ENCODE data around the gene ATP5F1A.
A peak's percentile ranks its signal among the peaks of the same experiment; 100 is the strongest.
"Not testable (repeated sequence)": the region's sequence is repeated elsewhere in the genome, so short reads cannot be mapped to it uniquely, and the experiment has no call there.

The ATP5F1A gene

DNA sequence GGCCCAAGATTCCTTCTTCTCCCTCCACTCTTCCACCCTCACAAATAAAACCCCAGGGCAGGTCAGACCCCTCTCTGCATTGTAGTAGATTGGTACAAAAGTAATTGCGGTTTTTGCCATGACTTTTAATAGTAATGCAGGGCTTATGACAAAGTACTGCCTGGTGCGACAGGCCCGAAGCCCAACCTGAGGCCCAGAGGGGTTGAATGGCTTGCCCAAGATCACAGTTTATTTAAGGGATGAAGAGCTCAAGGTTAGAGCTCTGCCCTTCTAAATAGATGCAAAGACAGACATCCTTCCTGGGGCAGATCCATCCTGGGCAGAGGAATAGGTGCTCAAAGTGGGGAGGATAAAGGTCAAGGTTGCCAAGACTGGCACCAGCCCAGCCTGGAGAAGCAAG is 25.1 kb downstream of the ATP5F1A start:
- peak; percentile 59 for DNase-seq

DNA sequence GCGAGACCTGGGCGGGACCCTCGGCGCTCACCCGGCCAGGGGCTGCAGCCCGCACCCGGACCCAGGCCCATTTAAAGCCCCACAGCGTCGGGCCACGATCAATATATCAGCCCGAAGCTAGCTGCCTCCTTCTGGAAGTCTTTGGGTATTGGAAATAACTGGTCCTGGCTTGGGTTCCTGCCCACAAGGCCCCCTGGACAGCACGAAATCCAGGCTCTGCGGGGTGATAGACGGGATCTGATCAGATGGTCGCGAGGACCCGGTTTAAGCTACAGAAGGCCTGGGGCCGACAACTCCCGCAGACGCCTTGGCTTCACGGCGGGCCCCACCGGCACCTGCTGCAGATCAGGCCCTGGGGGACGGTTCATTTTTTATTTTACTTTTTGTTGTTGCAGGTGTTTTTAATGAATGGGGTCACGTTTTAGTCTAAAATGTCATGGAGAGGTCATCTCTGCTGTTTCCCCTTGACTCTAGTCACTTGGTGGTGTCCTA is 25.7 kb downstream of the ATP5F1A start:
- no peak for DNase-seq

DNA sequence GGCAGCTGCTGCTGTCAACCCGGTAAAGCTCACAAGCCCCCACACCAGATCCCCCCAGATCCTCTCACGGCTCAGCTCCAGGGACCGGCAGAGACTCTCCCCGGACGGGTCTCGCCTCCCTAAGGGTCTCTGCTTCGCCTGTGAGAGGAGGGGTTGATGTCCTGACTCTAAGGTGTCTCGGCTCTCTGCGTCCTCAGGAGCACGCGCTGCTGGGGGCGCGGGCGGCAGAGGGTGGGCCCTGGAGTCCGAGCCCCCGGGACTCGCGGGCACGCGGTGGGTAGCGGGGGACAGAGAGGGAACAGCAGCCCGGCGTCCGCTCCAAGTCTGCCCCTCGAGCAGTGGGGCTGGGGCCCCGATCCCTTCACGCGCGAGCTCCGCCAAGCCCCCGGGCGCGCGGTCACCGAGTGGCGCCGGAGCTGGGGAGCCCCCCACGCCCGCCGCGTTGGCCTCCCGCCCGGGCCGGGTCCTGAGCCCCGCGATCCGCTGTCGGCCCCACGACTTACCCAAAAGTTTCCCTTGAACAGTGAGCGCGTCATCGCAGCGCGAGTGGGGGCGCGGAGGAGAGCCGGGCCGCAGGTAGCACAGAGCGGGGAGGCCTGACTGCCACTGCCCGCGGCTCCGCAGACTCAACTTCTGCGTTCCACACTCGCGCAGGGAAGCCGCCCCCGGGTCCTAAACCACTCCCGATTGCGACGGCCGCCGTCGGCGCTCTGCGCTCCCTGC is 26.3 kb downstream of the ATP5F1A start, which contains the start of gene PSTPIP2:
Gene PSTPIP2 (minus strand): TSS at position 608 of the 723 bp plus-strand sequence. CDS start 72 bp downstream, at position 536.
- DNase-seq = peak; percentile 84

DNA sequence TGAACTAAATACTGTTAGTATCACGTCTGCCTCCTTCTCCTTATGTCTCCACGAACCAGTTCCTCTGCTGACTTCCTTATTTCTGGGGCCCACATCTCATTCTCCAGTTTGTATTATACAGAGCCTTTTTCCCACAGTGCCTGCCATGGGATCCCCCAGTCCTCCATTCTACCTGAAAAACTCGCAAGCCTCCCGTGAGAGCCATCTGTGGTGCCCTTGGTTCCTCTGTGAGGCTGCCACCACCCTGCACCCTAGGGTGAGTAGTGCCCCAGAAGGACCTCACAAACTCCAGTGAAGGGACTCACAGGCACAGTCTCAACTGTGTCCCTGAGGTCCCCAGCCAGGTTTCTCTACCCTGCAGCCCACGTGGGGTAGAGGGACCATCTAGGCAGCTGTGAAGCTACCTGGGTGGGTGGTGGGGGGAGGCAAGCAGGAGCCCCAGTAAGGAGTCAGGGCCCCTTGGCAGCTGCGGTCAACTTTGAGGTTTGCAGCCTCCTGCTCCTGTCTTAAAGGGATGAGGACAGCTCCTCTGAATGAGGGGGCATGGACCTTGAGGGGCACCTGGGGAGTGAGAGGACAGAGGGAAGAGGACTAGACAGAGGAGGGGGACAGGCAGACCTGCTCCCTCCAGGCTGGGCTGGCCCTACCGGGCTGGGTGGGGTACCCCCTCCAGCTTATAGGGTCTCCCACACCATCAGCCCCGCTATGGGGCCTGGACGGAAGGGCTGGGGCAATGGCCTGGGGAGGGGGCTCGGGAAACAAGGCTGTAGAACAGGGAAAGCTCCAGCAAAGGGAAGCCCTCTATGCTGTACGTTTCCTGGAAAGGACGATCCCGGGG is 27.1 kb downstream of the ATP5F1A start:
- peak; percentile 80 for DNase-seq

DNA sequence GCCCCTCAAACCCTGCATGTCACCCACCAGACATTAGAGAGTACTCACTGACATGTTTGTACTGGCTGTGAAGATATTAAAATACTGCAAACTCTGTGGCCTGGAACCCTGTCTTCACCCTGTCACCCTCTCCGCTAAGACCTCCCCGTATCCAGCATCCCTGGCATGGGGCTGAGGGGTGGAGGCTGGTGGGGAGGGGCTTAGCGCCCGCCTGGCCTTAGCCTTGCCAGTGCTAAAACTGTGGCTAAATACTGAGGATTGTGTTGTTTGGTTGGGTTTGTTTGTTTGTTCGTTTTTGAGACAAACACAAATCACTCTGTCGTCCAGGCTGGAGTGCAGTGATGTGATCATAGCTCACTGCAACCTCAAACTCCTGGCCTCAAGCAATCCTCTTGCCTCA is 27.9 kb downstream of the ATP5F1A start:
- DNase-seq = peak; percentile 52

DNA sequence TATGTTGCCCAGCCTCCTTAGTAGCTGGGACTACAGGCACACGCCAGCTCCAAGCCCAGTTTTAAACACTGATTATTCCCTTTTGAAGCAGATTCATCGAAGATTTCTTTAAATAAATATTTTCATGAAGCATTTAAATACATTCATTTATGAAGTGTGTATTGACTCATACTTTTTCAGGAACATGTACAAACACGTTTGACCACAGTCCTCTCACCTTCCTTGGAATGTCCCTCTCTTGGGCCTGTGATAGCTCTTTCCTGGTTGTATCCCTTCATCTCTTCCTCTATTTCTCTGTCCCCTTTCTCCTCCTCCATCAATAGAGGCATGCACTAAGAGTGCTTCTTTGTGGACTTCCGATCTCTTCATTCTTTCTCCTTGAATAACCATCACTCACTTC is 28.6 kb downstream of the ATP5F1A start:
- DNase-seq = no peak

DNA sequence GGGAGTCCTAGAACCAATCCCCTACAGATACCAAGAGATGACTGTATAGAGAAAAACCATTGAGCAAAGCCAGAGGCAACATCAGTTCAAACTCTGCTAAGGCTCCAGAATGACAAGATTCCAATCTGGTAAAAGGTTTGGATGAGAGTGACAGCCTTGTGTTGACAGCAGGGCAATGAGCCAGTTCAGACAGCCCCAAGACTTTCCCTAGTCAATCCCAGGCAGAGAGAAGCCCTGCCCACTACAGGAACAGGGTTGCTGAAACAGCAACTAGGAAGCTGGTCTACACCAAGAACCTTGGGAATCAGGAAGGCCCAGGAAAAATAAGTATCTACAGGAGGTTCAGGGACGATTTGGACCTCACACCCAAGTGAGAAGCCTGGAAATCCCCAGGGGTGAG is 29.3 kb downstream of the ATP5F1A start:
- peak; percentile 44 for DNase-seq

DNA sequence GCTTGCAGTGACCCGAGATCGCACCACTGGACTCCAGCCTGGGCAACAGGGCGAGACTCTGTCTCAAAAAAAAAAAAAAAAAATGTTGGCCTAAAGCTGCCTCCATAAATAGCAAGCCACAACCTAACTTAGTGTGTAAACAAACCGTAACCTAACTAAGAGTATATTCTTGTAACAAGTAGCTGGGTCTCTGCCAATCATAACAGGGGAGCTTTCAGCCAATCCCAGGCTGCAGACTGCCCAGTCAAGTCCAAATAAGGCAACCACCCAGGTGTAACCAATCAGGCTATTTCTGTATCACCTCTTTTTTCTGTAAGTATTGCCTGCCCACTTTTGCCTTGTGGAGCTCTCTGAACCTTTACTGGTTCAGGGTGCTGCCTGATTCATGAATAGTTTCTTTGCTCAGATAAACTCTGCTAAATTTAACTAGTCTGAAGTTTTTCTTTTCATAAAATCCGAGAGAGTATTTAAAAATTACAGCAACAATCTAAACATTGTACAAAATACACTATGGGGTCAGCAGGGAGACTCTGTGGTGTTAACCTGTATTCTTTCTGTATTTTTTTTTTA is 30.6 kb downstream of the ATP5F1A start:
- DNase-seq = peak; percentile 37

DNA sequence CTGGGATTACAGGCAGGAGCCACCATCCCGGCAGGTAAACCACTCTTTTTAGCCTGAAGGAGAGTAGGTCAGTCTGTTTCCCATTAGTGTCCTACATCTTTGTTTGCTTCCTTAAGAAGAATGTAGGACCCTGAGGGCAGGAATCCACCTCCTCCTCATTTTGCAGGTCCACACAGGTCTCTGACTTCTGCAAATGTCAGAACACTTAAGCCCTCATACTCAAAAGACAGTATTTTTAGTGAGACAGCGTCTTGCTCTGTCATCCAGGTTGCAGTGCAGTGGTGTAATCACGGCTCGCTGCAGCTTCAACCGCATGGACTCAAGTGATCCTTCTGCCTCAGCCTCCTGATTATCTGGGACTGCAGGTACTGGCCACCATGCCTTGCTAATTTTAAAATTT is 35.3 kb downstream of the ATP5F1A start:
- DNase-seq = peak; percentile 21

DNA sequence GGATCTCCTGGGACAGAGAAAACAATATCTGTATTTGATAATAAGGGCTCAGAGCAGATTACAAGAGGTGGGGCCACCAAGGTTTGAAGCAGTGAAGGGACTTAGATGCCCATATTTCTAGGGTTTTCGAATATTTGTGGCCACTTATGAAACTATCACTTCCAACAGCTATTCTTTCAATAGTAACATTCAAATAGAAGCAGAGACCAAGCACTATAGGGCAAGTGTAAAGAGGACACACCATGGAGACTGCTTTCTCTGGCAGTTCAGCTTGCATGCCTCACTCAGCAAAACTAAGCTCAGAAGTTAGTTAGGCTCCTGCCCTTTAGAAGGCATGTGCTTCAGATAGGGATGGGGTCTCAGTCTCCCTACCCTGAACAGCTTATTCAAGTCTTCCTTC is 36.3 kb downstream of the ATP5F1A start:
- no peak for DNase-seq

DNA sequence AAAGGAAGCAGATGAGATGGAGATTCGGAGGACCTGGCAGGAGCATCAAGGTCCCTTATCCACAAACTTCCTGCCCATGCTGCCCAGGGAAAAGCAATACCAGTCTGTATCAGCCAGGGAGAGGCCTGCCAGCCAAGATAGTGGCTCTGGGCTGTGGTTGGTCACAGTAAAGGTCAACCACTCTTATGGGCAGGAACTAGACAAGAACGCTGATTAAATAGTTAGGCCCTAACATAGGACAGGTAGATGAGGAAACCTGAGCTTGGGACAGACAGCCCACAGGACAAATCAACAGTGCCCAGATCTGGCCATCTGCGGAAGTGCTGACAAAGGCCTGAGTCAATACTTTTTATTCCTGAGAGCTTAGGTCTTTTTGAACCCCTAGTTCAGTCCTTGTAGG is 36.7 kb downstream of the ATP5F1A start:
- DNase-seq = peak; percentile 46

DNA sequence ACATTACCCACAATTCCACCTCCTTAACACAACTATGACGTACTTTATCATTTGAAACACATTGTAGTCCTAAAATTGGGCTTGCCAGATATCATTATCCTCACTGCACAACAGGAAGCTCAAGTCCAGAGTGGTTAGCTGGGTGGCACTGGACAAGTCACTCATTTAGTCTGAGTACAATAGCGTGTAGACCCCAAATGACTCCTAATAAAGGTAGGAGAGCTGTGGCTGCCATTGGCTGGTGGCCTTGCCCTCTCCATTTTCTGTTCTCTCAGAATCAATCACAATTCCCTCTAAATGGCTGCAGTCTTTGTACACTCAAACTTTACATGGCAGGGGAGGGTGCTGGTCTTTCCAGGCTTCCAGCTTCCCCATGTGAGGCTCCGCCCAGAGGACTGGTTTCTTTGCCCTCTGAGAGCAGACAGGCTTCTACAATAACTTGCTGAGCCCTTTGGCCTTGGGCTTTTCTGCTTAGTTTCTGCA is 37.7 kb downstream of the ATP5F1A start:
- DNase-seq = peak; percentile 30

DNA sequence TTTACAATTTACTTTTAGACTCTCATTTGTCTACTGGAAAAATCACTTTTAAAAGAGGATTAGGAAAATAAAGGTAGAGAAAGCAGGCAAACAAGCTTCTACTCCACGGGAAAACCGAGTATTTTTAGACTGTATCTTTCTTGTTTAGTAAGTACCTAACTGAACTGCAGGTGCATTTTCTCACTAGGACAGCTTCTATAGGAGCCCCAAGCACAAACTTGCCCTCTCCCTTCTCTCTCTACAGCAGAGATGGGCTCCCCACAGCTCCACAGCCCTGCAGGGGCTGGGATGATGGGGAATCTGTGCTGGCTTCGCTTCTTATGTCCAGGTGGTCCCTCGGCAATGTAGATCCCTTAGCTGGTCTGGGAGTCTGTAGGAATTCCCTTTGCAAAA is 42.3 kb downstream of the ATP5F1A start:
- DNase-seq = no peak

DNA sequence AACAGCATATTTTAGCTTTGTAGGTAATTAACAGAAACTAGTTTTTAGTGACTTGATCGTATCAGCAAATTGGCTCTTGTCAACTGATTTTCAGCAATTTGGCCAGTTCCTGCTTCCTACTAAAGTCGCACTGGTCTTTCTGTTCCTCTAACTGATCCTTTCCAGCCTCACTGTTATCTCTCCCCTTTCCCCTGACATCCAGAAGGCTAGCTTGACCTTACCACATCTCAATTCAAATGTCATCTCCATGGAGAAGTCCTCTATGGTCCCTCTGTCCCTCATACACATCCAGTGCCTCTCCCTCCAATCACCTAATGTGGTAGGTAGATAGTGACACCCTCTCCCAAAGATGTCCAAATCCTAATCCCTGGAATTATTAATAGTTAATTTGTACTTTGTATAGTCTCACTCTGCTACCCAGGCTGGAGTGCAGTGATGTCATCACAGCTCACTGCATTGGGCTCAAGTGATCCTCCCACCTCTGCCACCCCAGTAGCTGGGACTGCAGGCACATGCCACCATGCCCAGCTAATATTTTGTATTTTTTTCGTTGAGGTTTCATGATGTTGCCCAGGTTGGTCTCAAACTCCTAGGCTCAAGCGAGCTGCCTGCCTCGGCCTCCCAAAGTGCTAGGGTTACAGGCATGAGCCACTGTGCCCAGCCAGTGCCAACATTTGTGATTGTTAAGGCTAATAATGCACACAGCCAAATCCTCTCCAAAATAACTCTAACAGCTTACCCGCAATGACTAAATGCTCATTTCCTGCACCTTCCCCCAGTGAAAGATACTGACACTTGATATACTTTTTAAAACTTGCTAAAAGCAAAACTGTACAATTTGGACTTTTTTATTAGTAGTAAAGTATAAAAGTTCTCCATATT is 42.9 kb downstream of the ATP5F1A start:
- peak; percentile 60 for DNase-seq

DNA sequence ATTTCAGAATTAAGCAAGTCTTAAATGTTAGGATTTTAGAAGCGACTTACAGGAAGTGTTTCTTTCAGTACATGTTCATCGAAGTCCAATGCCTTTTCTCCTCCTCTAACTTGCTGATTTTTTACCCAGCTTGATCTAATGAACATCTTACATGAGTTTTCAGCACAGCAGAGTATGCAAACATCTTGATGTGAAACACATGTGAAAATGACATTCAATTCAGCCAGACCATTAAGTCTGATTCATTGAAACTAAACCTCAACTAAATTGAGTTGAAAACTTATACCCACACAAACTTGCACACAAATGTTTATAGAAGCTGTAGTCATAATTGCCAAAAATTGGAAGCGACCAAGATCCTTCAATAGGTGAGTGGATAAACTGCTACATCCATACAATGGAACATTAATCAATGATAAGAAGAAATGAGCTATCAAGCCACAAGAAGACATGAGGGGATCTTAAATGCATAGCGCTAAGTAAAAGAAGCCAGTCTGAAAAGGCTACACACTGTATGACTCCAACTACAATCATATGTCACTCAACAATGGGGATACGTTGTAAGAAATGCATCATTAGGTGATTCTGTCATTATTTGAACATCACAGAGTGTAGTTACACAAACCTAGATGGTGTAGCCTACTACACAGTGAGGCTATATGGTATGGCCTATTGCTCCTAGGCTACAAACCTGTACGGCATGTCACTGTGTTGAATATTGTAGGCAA is 44.6 kb downstream of the ATP5F1A start:
- DNase-seq = no peak

DNA sequence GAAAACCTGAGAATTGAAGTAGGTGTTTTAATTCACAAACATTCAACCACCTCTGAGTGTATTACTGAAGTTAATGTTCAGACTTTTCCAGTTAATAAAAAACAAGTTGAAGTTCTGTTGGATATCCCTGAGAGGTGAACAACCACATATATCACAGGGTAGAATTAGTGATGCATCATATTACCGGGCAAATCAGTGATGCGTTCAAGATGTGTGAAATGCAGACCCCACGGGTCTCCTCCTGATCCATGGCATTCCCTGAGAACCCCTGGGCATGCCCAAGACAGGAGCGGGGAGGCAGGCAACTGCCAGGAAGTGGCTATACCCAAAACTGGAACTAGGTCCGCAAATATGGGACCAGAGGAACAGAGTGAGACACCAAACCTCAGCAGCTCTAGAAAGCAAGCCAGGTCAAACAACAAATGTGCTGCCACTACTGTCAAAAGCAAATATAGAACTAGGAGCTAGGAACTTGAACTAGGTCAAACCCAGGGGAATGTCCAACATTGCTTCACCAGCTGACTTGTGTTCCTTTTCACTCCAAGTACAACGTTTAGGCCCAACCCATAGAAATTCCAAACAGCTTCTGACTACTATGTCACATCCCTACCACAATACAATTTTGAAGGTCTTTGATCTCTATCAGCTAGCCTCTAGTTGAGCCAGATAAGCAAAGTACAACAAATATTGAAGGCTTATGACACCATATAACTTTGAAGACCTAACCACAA is 46.2 kb downstream of the ATP5F1A start:
- DNase-seq = peak; percentile 42

DNA sequence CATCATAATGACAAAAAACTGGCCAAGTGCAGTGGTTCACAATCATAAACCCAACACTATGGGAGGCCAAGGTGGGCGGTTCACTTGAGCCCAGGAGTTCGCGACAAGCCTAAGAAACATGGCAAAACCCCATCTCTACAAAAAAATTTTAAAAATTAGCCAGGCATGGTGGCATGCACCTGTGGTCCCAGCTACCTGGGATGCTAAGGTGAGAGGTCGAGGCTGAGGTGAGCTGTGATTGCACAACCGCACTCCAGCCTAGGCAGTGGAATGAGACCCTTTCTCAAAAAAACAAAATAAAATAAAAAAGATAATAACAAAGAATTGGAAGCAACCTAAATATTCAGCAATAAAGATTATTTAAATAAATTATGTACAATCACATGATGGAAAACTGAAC is 47.8 kb downstream of the ATP5F1A start:
- peak; percentile 24 for DNase-seq

DNA sequence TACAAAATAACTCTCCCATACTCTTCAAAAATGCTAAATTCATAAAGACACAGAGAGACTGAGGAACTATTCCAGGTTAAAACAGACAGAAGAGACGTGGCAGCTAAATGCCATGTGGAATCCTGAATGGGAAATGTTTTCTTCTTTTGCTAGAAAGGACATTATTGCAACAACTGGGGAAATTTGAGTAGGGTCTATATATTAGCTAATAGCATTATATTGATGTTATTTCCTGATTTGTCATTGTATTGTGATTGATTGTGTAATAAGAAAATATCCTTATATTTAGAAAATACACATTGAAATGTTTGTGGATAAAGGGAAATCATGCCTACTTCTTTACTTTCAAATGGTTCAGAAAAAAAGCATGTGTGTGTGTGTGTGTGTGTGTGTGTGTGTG is 49.5 kb downstream of the ATP5F1A start:
- no peak for DNase-seq

DNA sequence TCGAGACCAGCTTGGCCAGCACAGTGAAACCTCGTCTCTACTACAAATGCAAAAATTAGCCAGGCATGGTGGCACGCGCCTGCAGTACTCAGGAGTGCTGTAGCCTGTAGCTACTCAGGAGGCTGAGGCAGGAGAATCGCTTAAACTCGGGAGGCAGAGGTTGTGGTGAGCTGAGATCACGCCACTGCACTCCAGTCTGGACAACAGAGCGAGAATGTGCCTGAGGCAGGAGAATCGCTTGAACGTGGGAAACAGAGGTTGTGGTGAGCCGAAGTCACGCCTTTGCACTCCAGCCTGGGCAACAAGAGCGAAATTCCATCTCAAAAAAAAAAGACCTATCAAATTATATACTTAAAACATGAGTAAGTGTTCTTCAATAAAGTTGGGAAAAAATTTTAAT is 50.7 kb downstream of the ATP5F1A start:
- not testable (repeated sequence) for DNase-seq

DNA sequence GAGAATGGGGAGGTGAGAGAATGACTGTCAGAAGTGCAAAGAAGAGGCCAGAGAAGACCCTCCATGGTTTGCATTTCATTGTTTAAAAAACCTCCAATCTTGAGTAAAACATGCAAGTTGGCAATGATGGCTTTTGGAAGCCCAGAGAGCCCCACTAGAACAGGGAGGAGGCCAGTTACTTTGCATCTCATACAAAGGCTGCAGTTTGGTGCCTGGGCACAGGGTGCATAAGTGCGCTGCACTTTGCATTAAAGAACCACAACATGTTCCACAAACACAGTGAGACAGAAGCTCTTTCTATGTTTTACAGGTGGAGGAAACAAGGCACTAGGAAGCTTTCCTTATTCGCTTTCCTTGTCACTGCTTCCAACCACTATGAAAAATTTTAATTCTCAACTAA is 51.4 kb downstream of the ATP5F1A start:
- DNase-seq = peak; percentile 7

DNA sequence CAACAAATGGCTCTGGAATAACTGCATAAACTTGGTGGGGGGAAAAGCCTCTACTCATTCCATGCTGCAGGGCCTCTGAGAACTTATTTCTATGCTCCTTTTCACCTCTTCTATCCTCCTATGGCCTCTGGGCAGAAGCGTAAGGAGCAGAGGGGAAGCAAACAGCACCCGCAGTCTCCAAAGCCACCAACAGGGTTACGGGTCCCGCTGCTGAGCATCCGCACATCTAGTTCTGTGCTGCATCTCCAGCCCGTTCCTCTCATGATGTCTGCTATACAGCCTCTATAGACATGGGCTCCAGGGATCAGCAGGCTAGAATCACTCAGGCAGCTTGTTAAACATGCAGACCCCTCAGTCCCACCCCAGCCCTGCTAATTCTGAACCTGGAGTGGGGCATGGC is 52.0 kb downstream of the ATP5F1A start:
- DNase-seq = peak; percentile 40

All from activated CD8-positive, alpha-beta memory T cell treated with anti-CD3 and anti-CD28 coated beads for 24 hours (primary cell).